GM18498 (cell line): Measurements from ENCODE around the gene ADRM1.

ENCODE experiments used
- ATAC-seq: cut with Tn5 transposase; IDR thresholded peaks from one replicate; pipeline ENCODE4 v1.9.1; 2021; ENCODE audit warnings: mild to moderate bottlenecking, moderate library complexity; ENCODE audit not compliant: unreplicated experiment

The ADRM1 gene

DNA sequence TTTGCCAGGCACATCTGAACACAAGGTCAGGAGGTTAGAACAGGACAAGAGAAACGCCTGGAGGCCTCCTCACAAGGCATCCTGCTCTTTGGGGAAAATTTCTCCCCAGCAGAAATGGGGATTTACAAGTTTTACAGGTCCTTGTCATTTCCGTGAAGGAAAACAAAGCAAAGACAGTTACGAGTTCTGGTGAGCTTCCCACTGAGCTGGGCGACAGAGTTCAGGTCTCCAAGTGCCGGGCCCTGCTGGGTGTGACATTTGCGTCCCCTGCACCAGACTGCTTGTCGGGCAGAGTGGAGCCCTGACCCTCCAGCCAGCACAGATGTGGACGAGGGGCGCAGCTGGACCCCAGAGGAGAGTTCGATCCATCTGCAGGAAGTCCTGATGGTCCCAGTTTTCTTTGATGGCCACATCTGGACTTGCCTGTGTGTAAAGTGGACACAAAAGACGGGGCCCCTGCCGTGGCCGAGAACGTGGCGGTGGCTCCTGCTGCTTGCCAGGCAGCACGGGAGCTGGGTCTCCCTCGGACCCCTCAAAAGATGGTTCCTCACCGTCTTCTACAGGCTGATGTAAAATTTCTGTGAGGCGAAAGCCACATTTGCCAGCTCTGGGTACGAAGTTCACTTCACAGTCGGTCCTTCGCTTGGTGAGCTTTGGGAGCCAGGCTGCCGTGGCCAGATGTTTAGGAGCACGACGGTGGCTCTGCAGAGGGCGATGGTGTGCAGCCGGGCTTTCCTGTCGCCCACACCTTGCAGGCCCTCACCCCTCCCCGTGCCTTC is 5.2 kb upstream of the ADRM1 start:
- ATAC-seq, result no peak

DNA sequence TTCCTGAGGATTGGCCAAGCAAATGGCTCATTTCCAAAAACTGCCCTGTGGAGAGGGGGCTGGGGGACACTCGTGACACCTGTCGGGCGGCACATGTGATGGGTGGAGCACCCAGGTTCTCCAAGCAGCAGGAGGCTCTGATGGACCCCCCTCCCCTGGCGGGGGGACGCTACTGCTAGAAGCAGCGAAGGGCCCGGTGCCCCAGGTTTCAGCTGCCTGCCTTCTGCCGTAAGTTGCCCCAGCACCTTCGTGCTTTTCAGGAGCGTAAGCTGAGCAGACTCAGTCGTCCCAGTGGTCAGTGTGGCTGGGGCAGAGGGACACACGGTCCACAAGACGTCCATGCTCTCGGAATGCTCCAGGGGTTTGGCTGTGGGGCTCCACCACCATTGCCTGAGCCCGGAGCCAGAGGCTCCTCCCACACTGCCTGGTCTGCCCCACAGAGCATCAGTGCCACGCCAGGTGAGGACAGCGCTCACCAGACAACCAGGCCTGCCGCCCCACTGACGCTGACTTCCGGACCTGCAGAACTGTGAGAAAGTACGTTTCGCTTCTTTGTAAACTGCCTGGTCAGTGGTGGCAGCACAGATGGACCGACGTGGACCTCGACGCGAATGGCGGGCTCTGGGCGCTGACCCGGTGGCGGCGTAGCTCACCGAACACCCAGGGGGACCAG is 4.1 kb upstream of the ADRM1 start:
- no peak for ATAC-seq

GRCh38 chr20:62299666-62300236 is 3.0 kb upstream of the ADRM1 start:
- no peak for ATAC-seq

DNA sequence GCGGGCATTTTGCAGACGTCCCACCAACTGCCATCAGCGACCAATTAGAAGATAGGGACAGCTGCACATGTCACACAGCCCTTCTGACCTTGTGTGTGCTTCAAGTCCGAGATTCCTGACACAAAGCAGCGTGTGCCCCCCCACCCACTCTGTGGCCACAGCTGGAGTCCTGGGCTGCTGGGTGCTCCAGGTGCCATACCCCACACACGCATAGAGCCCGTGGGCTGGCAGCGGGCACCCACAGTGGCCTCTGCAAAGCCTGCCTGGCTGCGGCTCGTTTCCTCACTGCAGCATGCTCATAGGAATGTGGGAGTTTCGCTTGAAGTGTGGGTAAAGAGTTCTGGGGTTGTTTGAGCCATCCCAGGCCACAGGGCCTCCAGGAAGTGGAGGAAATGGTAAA is 2.5 kb upstream of the ADRM1 start:
- ATAC-seq, result no peak

- ATAC-seq, result no peak
These were observed 1.6 kb upstream of the ADRM1 start for GRCh38 chr20:62301111-62301668.

DNA sequence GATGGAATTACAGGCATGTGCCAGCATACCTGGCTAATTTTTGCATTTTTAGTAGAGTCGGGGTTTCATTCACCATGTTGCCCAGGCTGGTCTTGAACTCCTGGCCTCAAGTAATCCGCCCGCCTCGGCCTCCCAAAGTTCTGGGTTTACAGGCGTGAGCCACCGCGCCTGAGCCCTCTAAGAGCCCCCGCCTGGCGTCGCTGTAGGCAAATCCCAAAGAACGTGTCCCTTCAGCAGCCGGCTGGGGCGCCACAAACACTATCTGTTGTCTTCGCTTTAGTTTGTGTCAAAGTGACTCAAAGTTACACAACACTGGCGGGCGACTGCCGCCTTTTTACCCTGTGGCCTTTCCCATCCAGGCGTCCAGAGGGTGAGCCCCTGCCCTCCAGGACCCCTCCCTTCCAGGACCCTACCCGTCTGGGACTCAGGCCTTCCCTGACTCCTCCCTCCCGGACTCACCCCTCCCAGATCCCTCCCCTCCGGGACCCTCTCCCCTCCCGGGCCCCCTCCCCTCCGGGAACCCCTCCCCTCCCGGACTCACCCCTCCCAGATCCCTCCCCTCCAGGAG is 940 bp upstream of the ADRM1 start:
- peak; percentile 35 for ATAC-seq

DNA sequence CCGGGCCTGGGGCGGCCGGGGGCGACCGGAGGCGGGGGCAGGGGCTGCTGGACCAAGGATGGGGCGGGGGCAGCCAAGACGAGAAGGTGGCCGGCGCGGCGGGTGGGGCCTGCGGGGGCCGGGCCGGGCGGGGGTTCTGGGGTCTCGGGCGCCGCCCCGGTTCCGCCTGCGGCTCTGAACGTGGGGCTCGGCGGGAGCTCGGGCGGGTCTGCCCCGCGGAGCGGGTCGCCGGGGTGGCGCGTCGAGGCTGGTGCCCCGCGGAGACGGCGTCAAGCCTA is 204 bp downstream of the ADRM1 start:
- ATAC-seq, result no peak

DNA sequence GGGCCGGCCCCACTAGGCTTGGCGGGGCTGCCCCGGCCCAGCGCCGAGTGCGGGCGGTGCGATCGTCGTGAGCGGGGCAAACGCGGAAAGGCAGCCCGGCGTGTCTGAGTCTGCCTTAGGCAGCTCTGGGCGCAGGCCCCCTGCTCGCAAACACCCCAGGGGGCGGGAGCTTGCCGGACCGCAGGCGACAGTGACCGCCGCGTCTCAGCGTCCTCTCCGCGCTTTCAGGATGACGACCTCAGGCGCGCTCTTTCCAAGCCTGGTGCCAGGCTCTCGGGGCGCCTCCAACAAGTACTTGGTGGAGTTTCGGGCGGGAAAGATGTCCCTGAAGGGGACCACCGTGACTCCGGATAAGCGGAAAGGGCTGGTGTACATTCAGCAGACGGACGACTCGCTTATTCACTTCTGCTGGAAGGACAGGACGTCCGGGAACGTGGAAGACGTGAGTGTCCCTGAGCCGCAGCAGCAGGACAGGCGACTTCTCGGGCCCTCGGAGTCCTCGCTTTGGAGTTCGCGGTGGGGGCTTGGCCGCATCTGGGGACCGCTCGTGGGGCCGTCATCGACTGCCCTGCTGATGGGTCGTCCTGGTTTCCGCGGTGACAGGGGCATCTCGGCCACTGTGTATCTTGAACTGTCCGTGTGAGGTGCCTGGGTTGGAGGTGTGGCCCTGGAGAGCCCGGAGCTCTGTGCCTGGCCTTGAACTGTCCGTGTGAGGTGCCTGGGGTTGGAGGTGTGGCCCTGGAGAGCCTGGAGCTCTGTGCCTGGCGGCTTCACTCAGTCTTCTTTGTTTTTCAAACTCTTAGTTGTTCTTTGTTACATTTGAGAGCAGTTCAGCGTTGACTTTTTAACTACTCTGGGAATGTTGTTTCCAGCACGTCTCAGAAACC is 786 bp downstream of the ADRM1 start:
- ATAC-seq, result peak; percentile 10

- ATAC-seq, result no peak
These were observed 1.7 kb downstream of the ADRM1 start for GRCh38 chr20:62304331-62305148.

DNA sequence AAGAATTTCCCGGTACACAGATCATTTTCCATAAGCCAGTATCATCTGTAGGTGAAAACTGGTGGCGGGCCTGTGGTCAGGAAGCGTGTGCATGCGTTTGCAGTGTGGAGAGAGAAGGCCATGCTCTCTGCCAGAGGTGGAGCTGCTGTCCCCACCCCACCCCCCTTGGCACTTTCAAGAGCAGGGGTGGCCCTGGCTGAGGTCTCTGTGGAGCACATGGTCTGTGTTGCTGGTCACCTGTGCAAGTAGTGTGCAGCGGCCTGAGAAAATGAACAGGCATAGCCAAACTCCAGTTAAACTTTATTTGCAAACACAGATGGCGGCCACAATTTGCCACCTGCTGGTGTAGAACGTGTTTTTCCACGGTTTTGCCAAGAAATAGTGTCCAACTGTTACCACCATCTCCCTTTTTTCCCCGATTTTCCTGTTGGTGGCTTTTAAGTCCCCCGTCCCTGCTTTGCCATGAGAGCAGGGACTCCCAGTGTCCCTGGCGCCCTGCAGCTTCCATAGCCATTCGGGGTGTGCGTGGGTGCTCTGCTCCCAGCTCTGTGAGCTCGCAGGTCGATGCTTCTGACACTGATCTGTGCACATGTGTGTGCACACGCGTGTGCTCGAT is 2.5 kb downstream of the ADRM1 start:
- ATAC-seq, result no peak

DNA sequence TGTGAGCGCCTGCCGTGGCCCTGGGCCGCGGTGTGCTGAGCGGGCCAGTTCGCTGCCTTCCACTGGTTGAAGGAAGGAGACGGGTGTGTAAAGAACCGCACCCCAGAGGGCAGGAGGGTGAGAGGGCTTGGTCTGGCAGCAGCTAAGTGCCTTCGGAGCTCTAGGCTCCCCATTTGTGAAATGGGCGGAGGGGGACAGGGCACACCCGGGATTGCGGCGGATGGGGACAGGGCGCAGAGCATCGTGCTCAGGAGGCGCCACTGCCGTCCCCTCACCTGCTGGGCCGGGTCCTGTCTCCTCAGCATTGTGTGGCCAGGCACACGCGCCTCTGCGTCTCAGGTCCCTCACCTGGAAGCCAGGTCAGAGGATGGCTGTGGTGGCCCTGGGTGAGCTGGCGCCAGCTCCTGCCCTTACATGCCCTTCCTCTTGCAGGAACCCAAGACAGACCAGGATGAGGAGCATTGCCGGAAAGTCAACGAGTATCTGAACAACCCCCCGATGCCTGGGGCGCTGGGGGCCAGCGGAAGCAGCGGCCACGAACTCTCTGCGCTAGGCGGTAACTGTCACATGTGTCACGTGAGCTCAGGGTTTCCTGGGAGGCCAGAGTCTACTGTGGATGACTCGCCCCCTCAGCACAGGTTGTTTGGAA is 3.1 kb downstream of the ADRM1 start:
- no peak for ATAC-seq

DNA sequence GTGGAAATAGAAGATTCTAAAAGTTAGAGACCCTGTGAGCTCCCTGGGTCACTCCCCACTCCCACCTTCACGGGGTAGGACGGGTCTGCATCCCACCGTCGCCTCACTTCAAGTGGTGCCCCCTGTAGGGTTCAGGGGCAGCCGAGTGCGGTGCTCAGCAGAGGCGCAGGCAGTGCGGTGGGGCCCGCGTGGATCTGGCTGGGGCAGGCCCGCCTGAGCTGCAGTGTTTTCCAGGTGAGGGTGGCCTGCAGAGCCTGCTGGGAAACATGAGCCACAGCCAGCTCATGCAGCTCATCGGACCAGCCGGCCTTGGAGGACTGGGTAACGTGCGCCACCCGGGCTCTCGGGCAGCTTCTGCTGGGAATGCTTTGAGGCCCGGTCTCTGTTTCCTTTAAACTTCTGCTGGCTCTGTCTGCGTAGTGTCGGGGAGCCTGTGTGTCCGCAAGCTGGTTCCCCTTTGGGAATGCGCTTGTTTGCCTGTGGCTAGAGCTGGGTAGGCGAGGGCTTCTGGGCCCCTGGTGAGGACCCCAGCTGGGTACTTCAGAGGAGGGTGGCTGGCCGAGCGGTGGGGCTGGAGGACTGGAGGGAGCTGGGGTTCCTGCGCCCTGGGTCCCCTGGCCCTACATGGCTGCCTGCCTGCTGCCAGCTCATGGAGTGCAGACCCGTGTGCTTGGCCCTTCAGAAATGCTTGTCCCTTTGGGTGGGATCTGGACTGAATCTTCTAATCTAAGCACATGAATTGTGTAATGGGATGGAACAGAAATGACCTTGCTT is 3.8 kb downstream of the ADRM1 start:
- ATAC-seq, result no peak

- no peak for ATAC-seq
These were observed 4.7 kb downstream of the ADRM1 start for GRCh38 chr20:62307226-62308101.

DNA sequence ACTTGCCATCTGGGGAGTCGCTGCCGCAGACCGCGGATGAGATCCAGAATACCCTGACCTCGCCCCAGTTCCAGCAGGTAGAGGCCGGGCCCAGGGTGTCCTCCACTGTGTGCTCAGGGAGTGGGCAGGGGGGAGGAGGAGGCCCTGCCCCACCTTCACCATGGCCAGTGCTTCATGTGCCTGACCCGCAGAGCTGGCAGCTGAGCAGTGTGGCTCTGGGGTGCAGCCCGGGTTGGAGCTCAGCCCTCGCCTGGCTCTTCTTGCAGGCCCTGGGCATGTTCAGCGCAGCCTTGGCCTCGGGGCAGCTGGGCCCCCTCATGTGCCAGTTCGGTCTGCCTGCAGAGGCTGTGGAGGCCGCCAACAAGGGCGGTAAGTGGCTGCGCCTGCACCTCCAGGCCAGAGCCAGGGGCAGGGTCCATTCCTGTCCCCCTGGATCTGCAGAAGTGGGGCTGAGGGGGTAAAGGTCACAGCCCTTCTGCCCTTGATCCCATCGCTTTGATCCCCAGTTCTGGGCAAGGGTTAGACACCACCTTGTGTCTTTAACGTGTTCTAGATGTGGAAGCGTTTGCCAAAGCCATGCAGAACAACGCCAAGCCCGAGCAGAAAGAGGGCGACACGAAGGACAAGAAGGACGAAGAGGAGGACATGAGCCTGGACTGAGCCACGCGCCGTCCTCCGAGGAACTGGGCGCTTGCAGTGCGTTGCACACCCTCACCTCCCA is 5.5 kb downstream of the ADRM1 start:
- no peak for ATAC-seq

GRCh38 chr20:62309198-62309944 is 6.6 kb downstream of the ADRM1 start:
- ATAC-seq, result no peak
